ENCODE data around the gene HIPK2.

The HIPK2 gene

GRCh38 chr7:139714163-139714901 is 63.5 kb downstream of the HIPK2 start:
- DNase-seq (ENCODE audit: low read depth) = no peak

GRCh38 chr7:139713526-139714162 is 64.2 kb downstream of the HIPK2 start:
- no peak for DNase-seq (ENCODE audit: low read depth)

- DNase-seq (ENCODE audit: low read depth) = no peak
Measured at GRCh38 chr7:139713061-139713460, 64.7 kb downstream of the HIPK2 start.

- DNase-seq (ENCODE audit: low read depth) = no peak
Measured at GRCh38 chr7:139711991-139712743, 65.6 kb downstream of the HIPK2 start.

- no peak for DNase-seq (ENCODE audit: low read depth)
Measured at GRCh38 chr7:139710036-139710435, 67.8 kb downstream of the HIPK2 start.

- no peak for DNase-seq (ENCODE audit: low read depth)
Measured at GRCh38 chr7:139709485-139709884, 68.3 kb downstream of the HIPK2 start.

- DNase-seq (ENCODE audit: low read depth) = no peak
Measured at GRCh38 chr7:139708541-139708940, 69.3 kb downstream of the HIPK2 start.

GRCh38 chr7:139706837-139707236 is 71.0 kb downstream of the HIPK2 start:
- no peak for DNase-seq (ENCODE audit: low read depth)

GRCh38 chr7:139704308-139704879 is 73.4 kb downstream of the HIPK2 start:
- no peak for DNase-seq (ENCODE audit: low read depth)

- no peak for DNase-seq (ENCODE audit: low read depth)
Measured at GRCh38 chr7:139703487-139704307, 74.1 kb downstream of the HIPK2 start.

GRCh38 chr7:139702811-139703486 is 74.8 kb downstream of the HIPK2 start:
- DNase-seq (ENCODE audit: low read depth) = no peak

GRCh38 chr7:139702313-139702731 is 75.5 kb downstream of the HIPK2 start:
- no peak for DNase-seq (ENCODE audit: low read depth)

- no peak for DNase-seq (ENCODE audit: low read depth)
Measured at GRCh38 chr7:139701908-139702307, 75.9 kb downstream of the HIPK2 start.

GRCh38 chr7:139700505-139701235 is 77.1 kb downstream of the HIPK2 start:
- no peak for DNase-seq (ENCODE audit: low read depth)

GRCh38 chr7:139699640-139700504 is 77.9 kb downstream of the HIPK2 start:
- DNase-seq (ENCODE audit: low read depth) = no peak

- DNase-seq (ENCODE audit: low read depth) = no peak
Measured at GRCh38 chr7:139698844-139699243, 79.0 kb downstream of the HIPK2 start.

GRCh38 chr7:139698278-139698677 is 79.5 kb downstream of the HIPK2 start:
- DNase-seq (ENCODE audit: low read depth) = no peak

- no peak for DNase-seq (ENCODE audit: low read depth)
Measured at GRCh38 chr7:139697056-139697455, 80.7 kb downstream of the HIPK2 start.

- DNase-seq (ENCODE audit: low read depth) = no peak
Measured at GRCh38 chr7:139696552-139696951, 81.2 kb downstream of the HIPK2 start.

GRCh38 chr7:139695588-139695987 is 82.2 kb downstream of the HIPK2 start:
- DNase-seq (ENCODE audit: low read depth) = no peak
